ENCODE data around the gene COQ9. TPM values are rescaled to one million over a fixed set of nuclear protein-coding genes. Genes with fewer than 3 reads are reported as not detected.
"Not testable (repeated sequence)": the region's sequence is repeated elsewhere in the genome, so short reads cannot be mapped to it uniquely, and the experiment has no call there.

COQ9 gene
- total and polyA plus RNA-seq, 2 donors: 42.4 to 67.5 TPM

GRCh38 chr16:57434003-57434402 lies 13.3 kb upstream of the COQ9 start:
- Histone ChIP-seq H3K4me1 (ENCODE audit: control insufficient read depth in 2 of 2, insufficient read depth in 2 of 2, low read length in 2 of 2) (peaks cover 14 to 23% of the 10 kb centered on the region in 2 donors), H3K9me3 (ENCODE audit: control insufficient read depth in 2 of 2, insufficient read depth in 1 of 2, low read length in 1 of 2) (peaks cover 0 to under 1% of the 10 kb centered on the region in 2 donors), H3K27ac (ENCODE audit: low read depth in 1 of 2, low read length in 1 of 2) (peak overlapping the region; percentile 6 to 76), H3K4me3 (ENCODE audit: low read length in 2 of 2) (no peak overlapping the region), H3K36me3 (ENCODE audit: control insufficient read depth in 2 of 2, insufficient read depth in 2 of 2, low read length in 1 of 2) (peaks cover 52 to 75% of the 10 kb centered on the region in 2 donors), H3K27me3 (ENCODE audit: control insufficient read depth in 2 of 2, insufficient read depth in 1 of 2, low read length in 1 of 2) (no peaks in the 10 kb centered on the region)
- 25% methylated on average over 2 of the region's 2 CpGs for WGBS
- peak in 7 of 9 donors; percentile 38 to 86 (median 65) for DNase-seq (ENCODE audit: low read depth in 6 of 9, low spot score in 9 of 9)

- no peak for DNase-seq (ENCODE audit: low read depth in 6 of 9, low spot score in 9 of 9)
- H3K9me3 ChIP-seq (ENCODE audit: control insufficient read depth in 2 of 2, insufficient read depth in 1 of 2, low read length in 1 of 2): peaks cover 2 to 13% of the 10 kb centered on the region in 2 donors
- peaks cover 49 to 72% of the 10 kb centered on the region in 2 donors for H3K36me3 ChIP-seq (ENCODE audit: control insufficient read depth in 2 of 2, insufficient read depth in 2 of 2, low read length in 1 of 2)
- H3K4me3 ChIP-seq (ENCODE audit: low read length in 2 of 2): no peak overlapping the region
- H3K27ac ChIP-seq (ENCODE audit: low read depth in 1 of 2, low read length in 1 of 2): peak overlapping the region in 1 of 2 donors; percentile 53
- H3K4me1 ChIP-seq (ENCODE audit: control insufficient read depth in 2 of 2, insufficient read depth in 2 of 2, low read length in 2 of 2): peaks cover 14 to 23% of the 10 kb centered on the region in 2 donors
- no peaks in the 10 kb centered on the region for H3K27me3 ChIP-seq (ENCODE audit: control insufficient read depth in 2 of 2, insufficient read depth in 1 of 2, low read length in 1 of 2)
- 97% methylated on average over 1 of the region's 1 CpG for WGBS
Observed at GRCh38 chr16:57435838-57436237, 11.4 kb upstream of the COQ9 start.

- H3K4me1 ChIP-seq (ENCODE audit: control insufficient read depth in 2 of 2, insufficient read depth in 2 of 2, low read length in 2 of 2); H3K27me3 ChIP-seq (ENCODE audit: control insufficient read depth in 2 of 2, insufficient read depth in 1 of 2, low read length in 1 of 2); H3K4me3 ChIP-seq (ENCODE audit: low read length in 2 of 2); H3K27ac ChIP-seq (ENCODE audit: low read depth in 1 of 2, low read length in 1 of 2); DNase-seq (ENCODE audit: low read depth in 6 of 9, low spot score in 9 of 9): not testable (repeated sequence)
- Histone ChIP-seq H3K9me3 (ENCODE audit: control insufficient read depth in 2 of 2, insufficient read depth in 1 of 2, low read length in 1 of 2) (peaks cover 2 to 13% of the 10 kb centered on the region in 2 donors), H3K36me3 (ENCODE audit: control insufficient read depth in 2 of 2, insufficient read depth in 2 of 2, low read length in 1 of 2) (peaks cover 29 to 37% of the 10 kb centered on the region in 2 donors)
- WGBS: over 99% methylated on average over 8 of the region's 8 CpGs
Observed at GRCh38 chr16:57439947-57440346, 7.3 kb upstream of the COQ9 start.

- H3K27me3 ChIP-seq (ENCODE audit: control insufficient read depth in 2 of 2, insufficient read depth in 1 of 2, low read length in 1 of 2); H3K27ac ChIP-seq (ENCODE audit: low read depth in 1 of 2, low read length in 1 of 2); H3K4me1 ChIP-seq (ENCODE audit: control insufficient read depth in 2 of 2, insufficient read depth in 2 of 2, low read length in 2 of 2); H3K4me3 ChIP-seq (ENCODE audit: low read length in 2 of 2); DNase-seq (ENCODE audit: low read depth in 6 of 9, low spot score in 9 of 9): not testable (repeated sequence)
- WGBS: over 99% methylated on average over 8 of the region's 8 CpGs
- peaks cover 27 to 34% of the 10 kb centered on the region in 2 donors for H3K36me3 ChIP-seq (ENCODE audit: control insufficient read depth in 2 of 2, insufficient read depth in 2 of 2, low read length in 1 of 2)
- peaks cover 2 to 13% of the 10 kb centered on the region in 2 donors for H3K9me3 ChIP-seq (ENCODE audit: control insufficient read depth in 2 of 2, insufficient read depth in 1 of 2, low read length in 1 of 2)
Observed at GRCh38 chr16:57440551-57440950, 6.7 kb upstream of the COQ9 start.

GRCh38 chr16:57444711-57445110 lies 2.6 kb upstream of the COQ9 start:
- Histone ChIP-seq H3K4me3 (ENCODE audit: low read length in 2 of 2) (no peak overlapping the region), H3K9me3 (ENCODE audit: control insufficient read depth in 2 of 2, insufficient read depth in 1 of 2, low read length in 1 of 2) (peaks cover 2 to 10% of the 10 kb centered on the region in 2 donors), H3K27me3 (ENCODE audit: control insufficient read depth in 2 of 2, insufficient read depth in 1 of 2, low read length in 1 of 2) (no peaks in the 10 kb centered on the region), H3K36me3 (ENCODE audit: control insufficient read depth in 2 of 2, insufficient read depth in 2 of 2, low read length in 1 of 2) (peaks cover 6 to 10% of the 10 kb centered on the region in 2 donors), H3K4me1 (ENCODE audit: control insufficient read depth in 2 of 2, insufficient read depth in 2 of 2, low read length in 2 of 2) (peaks cover 6 to 15% of the 10 kb centered on the region in 2 donors), H3K27ac (ENCODE audit: low read depth in 1 of 2, low read length in 1 of 2) (no peak overlapping the region)
- no peak for DNase-seq (ENCODE audit: low read depth in 6 of 9, low spot score in 9 of 9)
- WGBS: 97% methylated on average over 3 of the region's 3 CpGs

- WGBS: 99% methylated on average over 2 of the region's 2 CpGs
- no peak overlapping the region for H3K27ac ChIP-seq (ENCODE audit: low read depth in 1 of 2, low read length in 1 of 2)
- peaks cover 6 to 15% of the 10 kb centered on the region in 2 donors for H3K4me1 ChIP-seq (ENCODE audit: control insufficient read depth in 2 of 2, insufficient read depth in 2 of 2, low read length in 2 of 2)
Observed at GRCh38 chr16:57445510-57445909, 1.8 kb upstream of the COQ9 start.

GRCh38 chr16:57446531-57447185 lies 621 bp upstream of the COQ9 start:
- H3K4me1 ChIP-seq (ENCODE audit: control insufficient read depth in 2 of 2, insufficient read depth in 2 of 2, low read length in 2 of 2): peaks cover 6 to 15% of the 10 kb centered on the region in 2 donors
- peak overlapping the region; percentile 55 to 70 for H3K27ac ChIP-seq (ENCODE audit: low read depth in 1 of 2, low read length in 1 of 2)
- 9% methylated on average over 28 of the region's 28 CpGs for WGBS
- no peaks in the 10 kb centered on the region for H3K27me3 ChIP-seq (ENCODE audit: control insufficient read depth in 2 of 2, insufficient read depth in 1 of 2, low read length in 1 of 2)
- H3K4me3 ChIP-seq (ENCODE audit: low read length in 2 of 2): peak overlapping the region; percentile 79 to 97
- DNase-seq (ENCODE audit: low read depth in 6 of 9, low spot score in 9 of 9): peak in 1 of 9 donors; percentile 18
- peaks cover 2 to 6% of the 10 kb centered on the region in 2 donors for H3K36me3 ChIP-seq (ENCODE audit: control insufficient read depth in 2 of 2, insufficient read depth in 2 of 2, low read length in 1 of 2)
- H3K9me3 ChIP-seq (ENCODE audit: control insufficient read depth in 2 of 2, insufficient read depth in 1 of 2, low read length in 1 of 2): no peaks in the 10 kb centered on the region

More at GRCh38 chr16:57445510-57445909, 1.8 kb upstream of the COQ9 start:
- Histone ChIP-seq H3K4me3 (ENCODE audit: low read length in 2 of 2) (no peak overlapping the region), H3K9me3 (ENCODE audit: control insufficient read depth in 2 of 2, insufficient read depth in 1 of 2, low read length in 1 of 2) (peaks cover 2 to 3% of the 10 kb centered on the region in 2 donors), H3K36me3 (ENCODE audit: control insufficient read depth in 2 of 2, insufficient read depth in 2 of 2, low read length in 1 of 2) (peaks cover 3 to 7% of the 10 kb centered on the region in 2 donors), H3K27me3 (ENCODE audit: control insufficient read depth in 2 of 2, insufficient read depth in 1 of 2, low read length in 1 of 2) (no peaks in the 10 kb centered on the region)
- no peak for DNase-seq (ENCODE audit: low read depth in 6 of 9, low spot score in 9 of 9)

GRCh38 chr16:57452021-57452420 lies 4.7 kb downstream of the COQ9 start:
- WGBS: 97% methylated on average over 10 of the region's 10 CpGs
- no peak overlapping the region for H3K27ac ChIP-seq (ENCODE audit: low read depth in 1 of 2, low read length in 1 of 2)
- H3K9me3 ChIP-seq (ENCODE audit: control insufficient read depth in 2 of 2, insufficient read depth in 1 of 2, low read length in 1 of 2): no peaks in the 10 kb centered on the region
- peaks cover 44 to 48% of the 10 kb centered on the region in 2 donors for H3K36me3 ChIP-seq (ENCODE audit: control insufficient read depth in 2 of 2, insufficient read depth in 2 of 2, low read length in 1 of 2)
- H3K4me1 ChIP-seq (ENCODE audit: control insufficient read depth in 2 of 2, insufficient read depth in 2 of 2, low read length in 2 of 2): peaks cover 2 to 5% of the 10 kb centered on the region in 2 donors
- DNase-seq (ENCODE audit: low read depth in 6 of 9, low spot score in 9 of 9): no peak
- no peak overlapping the region for H3K4me3 ChIP-seq (ENCODE audit: low read length in 2 of 2)
- H3K27me3 ChIP-seq (ENCODE audit: control insufficient read depth in 2 of 2, insufficient read depth in 1 of 2, low read length in 1 of 2): no peaks in the 10 kb centered on the region

- peak within 1 kb of the TSS; percentile 30 to 57 for H3K27ac ChIP-seq (ENCODE audit: low read depth in 1 of 2, low read length in 1 of 2)
- peaks cover 54 to 70% of the 10 kb centered on the region in 2 donors for H3K36me3 ChIP-seq (ENCODE audit: control insufficient read depth in 2 of 2, insufficient read depth in 2 of 2, low read length in 1 of 2)
- WGBS: 4% methylated on average over 47 of the region's 47 CpGs
- H3K27me3 ChIP-seq (ENCODE audit: control insufficient read depth in 2 of 2, insufficient read depth in 1 of 2, low read length in 1 of 2): no peaks in the 10 kb centered on the region
- no peaks in the 10 kb centered on the region for H3K9me3 ChIP-seq (ENCODE audit: control insufficient read depth in 2 of 2, insufficient read depth in 1 of 2, low read length in 1 of 2)
- peak; percentile 76 to 95 (median 89) for DNase-seq (ENCODE audit: low read depth in 6 of 9, low spot score in 9 of 9)
- H3K4me1 ChIP-seq (ENCODE audit: control insufficient read depth in 2 of 2, insufficient read depth in 2 of 2, low read length in 2 of 2): peaks cover 10 to 11% of the 10 kb centered on the region in 2 donors
- peak within 1 kb of the TSS; percentile 86 to 87 for H3K4me3 ChIP-seq (ENCODE audit: low read length in 2 of 2)
Observed at GRCh38 chr16:57462209-57462977, 15.1 kb downstream of the COQ9 start, which contains the start of gene POLR2C. POLR2C (plus strand) TSS chr16:57462679; CDS start chr16:57462725, 46 bp downstream.

Measured in thymus (tissue), 11 donors.